ENCODE measurements around the gene SPTLC3.
"Not testable (repeated sequence)": the region's sequence is repeated elsewhere in the genome, so short reads cannot be mapped to it uniquely, and the experiment has no call there.

The SPTLC3 gene

GRCh38 chr20:12977328-12978125 lies 31.2 kb upstream of the SPTLC3 start:
- H3K4me1 Mint-ChIP-seq (ENCODE audit: low read depth) = no peaks in the 10 kb centered on the region
- H3K4me3 Mint-ChIP-seq = no peak overlapping the region
- no peaks in the 10 kb centered on the region for H3K36me3 Mint-ChIP-seq (ENCODE audit: low read depth)
- no peaks in the 10 kb centered on the region for H3K9me3 Mint-ChIP-seq
- peaks cover 4% of the 10 kb centered on the region for H3K27me3 Mint-ChIP-seq (ENCODE audit: low read depth)
- no peak overlapping the region for H3K27ac Mint-ChIP-seq

- H3K27ac Mint-ChIP-seq = no peak overlapping the region
- peaks cover 4% of the 10 kb centered on the region for H3K27me3 Mint-ChIP-seq (ENCODE audit: low read depth)
- H3K9me3 Mint-ChIP-seq = no peaks in the 10 kb centered on the region
- no peaks in the 10 kb centered on the region for H3K36me3 Mint-ChIP-seq (ENCODE audit: low read depth)
- no peaks in the 10 kb centered on the region for H3K4me1 Mint-ChIP-seq (ENCODE audit: low read depth)
- H3K4me3 Mint-ChIP-seq = no peak overlapping the region
Measured at GRCh38 chr20:12978126-12978394, 30.7 kb upstream of the SPTLC3 start.

- H3K27ac Mint-ChIP-seq = no peak overlapping the region
- H3K4me3 Mint-ChIP-seq = no peak overlapping the region
- no peaks in the 10 kb centered on the region for H3K36me3 Mint-ChIP-seq (ENCODE audit: low read depth)
- H3K27me3 Mint-ChIP-seq (ENCODE audit: low read depth) = no peaks in the 10 kb centered on the region
- H3K9me3 Mint-ChIP-seq = no peaks in the 10 kb centered on the region
- no peaks in the 10 kb centered on the region for H3K4me1 Mint-ChIP-seq (ENCODE audit: low read depth)
Measured at GRCh38 chr20:12978613-12979495, 29.9 kb upstream of the SPTLC3 start.

GRCh38 chr20:12979713-12980112 lies 29.1 kb upstream of the SPTLC3 start:
- not testable (repeated sequence) for H3K9me3 Mint-ChIP-seq; H3K27me3 Mint-ChIP-seq (ENCODE audit: low read depth); H3K36me3 Mint-ChIP-seq (ENCODE audit: low read depth); H3K4me1 Mint-ChIP-seq (ENCODE audit: low read depth); H3K4me3 Mint-ChIP-seq; H3K27ac Mint-ChIP-seq

GRCh38 chr20:12982098-12982497 lies 26.7 kb upstream of the SPTLC3 start:
- no peak overlapping the region for H3K4me3 Mint-ChIP-seq
- no peaks in the 10 kb centered on the region for H3K4me1 Mint-ChIP-seq (ENCODE audit: low read depth)
- H3K36me3 Mint-ChIP-seq (ENCODE audit: low read depth) = no peaks in the 10 kb centered on the region
- H3K27me3 Mint-ChIP-seq (ENCODE audit: low read depth) = no peaks in the 10 kb centered on the region
- H3K27ac Mint-ChIP-seq = no peak overlapping the region
- no peaks in the 10 kb centered on the region for H3K9me3 Mint-ChIP-seq

GRCh38 chr20:12984069-12984765 lies 24.6 kb upstream of the SPTLC3 start:
- Mint-ChIP-seq H3K27ac (no peak overlapping the region), H3K9me3 (no peaks in the 10 kb centered on the region), H3K4me3 (no peak overlapping the region), H3K4me1 (ENCODE audit: low read depth) (no peaks in the 10 kb centered on the region), H3K36me3 (ENCODE audit: low read depth) (no peaks in the 10 kb centered on the region), H3K27me3 (ENCODE audit: low read depth) (no peaks in the 10 kb centered on the region)

- no peaks in the 10 kb centered on the region for H3K9me3 Mint-ChIP-seq
- no peak overlapping the region for H3K4me3 Mint-ChIP-seq
- no peaks in the 10 kb centered on the region for H3K36me3 Mint-ChIP-seq (ENCODE audit: low read depth)
- no peaks in the 10 kb centered on the region for H3K27me3 Mint-ChIP-seq (ENCODE audit: low read depth)
- no peak overlapping the region for H3K27ac Mint-ChIP-seq
- no peaks in the 10 kb centered on the region for H3K4me1 Mint-ChIP-seq (ENCODE audit: low read depth)
Measured at GRCh38 chr20:12984863-12985262, 23.9 kb upstream of the SPTLC3 start.

DNA sequence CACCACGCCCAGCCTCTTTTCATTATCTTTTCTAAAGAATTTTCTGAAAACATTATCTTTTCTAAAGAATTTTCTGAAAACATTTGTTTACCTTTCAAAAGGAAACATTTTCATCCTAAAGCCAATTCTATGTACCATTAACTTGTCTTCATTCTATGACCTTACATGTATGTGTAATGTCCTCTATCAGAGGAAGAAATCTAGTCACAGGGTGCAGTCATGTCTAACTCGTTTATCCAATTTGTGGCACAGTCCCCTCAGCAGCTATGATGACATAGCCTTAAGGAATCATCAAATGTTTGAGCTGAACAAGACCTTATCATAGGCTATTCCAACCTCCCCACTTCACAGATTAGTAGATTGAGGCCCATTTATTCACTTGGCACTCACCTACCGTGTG lies 21.5 kb upstream of the SPTLC3 start:
- no peaks in the 10 kb centered on the region for H3K36me3 Mint-ChIP-seq (ENCODE audit: low read depth)
- no peaks in the 10 kb centered on the region for H3K9me3 Mint-ChIP-seq
- peaks cover 2% of the 10 kb centered on the region for H3K27me3 Mint-ChIP-seq (ENCODE audit: low read depth)
- H3K4me1 Mint-ChIP-seq (ENCODE audit: low read depth) = no peaks in the 10 kb centered on the region
- no peak overlapping the region for H3K4me3 Mint-ChIP-seq
- H3K27ac Mint-ChIP-seq = no peak overlapping the region

GRCh38 chr20:12989586-12990115 lies 19.1 kb upstream of the SPTLC3 start:
- Mint-ChIP-seq H3K27me3 (ENCODE audit: low read depth) (peaks cover 4% of the 10 kb centered on the region), H3K4me1 (ENCODE audit: low read depth) (no peaks in the 10 kb centered on the region), H3K9me3 (peaks cover 2% of the 10 kb centered on the region), H3K36me3 (ENCODE audit: low read depth) (no peaks in the 10 kb centered on the region), H3K4me3 (no peak overlapping the region), H3K27ac (no peak overlapping the region)

DNA sequence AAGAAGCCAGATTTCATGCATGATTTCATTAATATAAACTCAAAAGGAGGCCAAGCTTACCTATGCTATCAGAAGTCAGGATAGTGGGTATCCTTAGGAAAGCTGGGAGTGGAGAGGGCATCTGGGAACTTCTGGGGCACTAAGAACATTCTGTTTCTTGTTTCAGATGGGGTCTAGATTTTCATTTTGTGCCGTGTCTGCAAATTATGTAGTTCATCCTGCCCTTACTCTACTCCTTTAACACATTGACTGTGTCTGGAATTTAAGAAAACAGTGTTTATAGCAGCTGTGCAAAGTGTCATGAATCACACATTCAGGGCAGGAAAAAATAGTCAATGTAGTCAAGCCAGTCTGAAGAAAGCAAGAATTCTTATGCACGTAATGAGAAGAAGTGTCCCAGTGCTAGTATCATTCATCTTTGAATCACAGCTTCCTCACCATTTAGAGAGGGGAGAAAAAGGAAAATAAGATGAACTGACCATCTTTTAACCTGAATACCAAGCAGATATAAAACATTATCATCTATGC lies 11.6 kb upstream of the SPTLC3 start:
- no peaks in the 10 kb centered on the region for H3K4me1 Mint-ChIP-seq (ENCODE audit: low read depth)
- peaks cover 5% of the 10 kb centered on the region for H3K27me3 Mint-ChIP-seq (ENCODE audit: low read depth)
- H3K9me3 Mint-ChIP-seq = peaks cover 4% of the 10 kb centered on the region
- H3K27ac Mint-ChIP-seq = no peak overlapping the region
- H3K36me3 Mint-ChIP-seq (ENCODE audit: low read depth) = no peaks in the 10 kb centered on the region
- no peak overlapping the region for H3K4me3 Mint-ChIP-seq

- H3K27ac Mint-ChIP-seq = no peak overlapping the region
- no peaks in the 10 kb centered on the region for H3K36me3 Mint-ChIP-seq (ENCODE audit: low read depth)
- H3K4me1 Mint-ChIP-seq (ENCODE audit: low read depth) = no peaks in the 10 kb centered on the region
- peaks cover 4% of the 10 kb centered on the region for H3K9me3 Mint-ChIP-seq
- peaks cover 3% of the 10 kb centered on the region for H3K27me3 Mint-ChIP-seq (ENCODE audit: low read depth)
- no peak overlapping the region for H3K4me3 Mint-ChIP-seq
Measured at GRCh38 chr20:12998046-12998445, 10.7 kb upstream of the SPTLC3 start.

DNA sequence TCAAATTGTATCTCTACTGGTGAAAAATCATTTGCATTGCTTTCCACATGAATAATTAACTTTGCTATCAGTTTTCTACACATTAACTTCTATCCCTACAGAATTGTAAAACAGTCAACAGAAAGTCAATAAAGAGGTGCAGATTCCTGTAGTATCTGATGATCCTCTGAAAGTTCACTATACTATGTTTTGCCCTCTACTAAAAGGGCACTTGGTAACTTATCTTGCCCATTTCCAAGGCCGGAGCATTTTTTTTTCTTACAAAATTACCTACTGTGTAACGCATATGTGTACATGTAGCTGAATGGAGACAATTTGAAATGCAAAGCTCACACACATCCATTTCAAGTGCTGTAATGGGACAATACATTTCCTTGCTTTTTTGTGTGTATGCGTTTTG lies 9.6 kb upstream of the SPTLC3 start:
- Mint-ChIP-seq H3K9me3 (peaks cover 4% of the 10 kb centered on the region), H3K4me1 (ENCODE audit: low read depth) (no peaks in the 10 kb centered on the region), H3K4me3 (no peak overlapping the region), H3K27ac (no peak overlapping the region), H3K27me3 (ENCODE audit: low read depth) (peaks cover 3% of the 10 kb centered on the region), H3K36me3 (ENCODE audit: low read depth) (no peaks in the 10 kb centered on the region)

- no peaks in the 10 kb centered on the region for H3K4me1 Mint-ChIP-seq (ENCODE audit: low read depth)
- H3K36me3 Mint-ChIP-seq (ENCODE audit: low read depth) = no peaks in the 10 kb centered on the region
- H3K4me3 Mint-ChIP-seq = no peak overlapping the region
- H3K27ac Mint-ChIP-seq = no peak overlapping the region
- H3K9me3 Mint-ChIP-seq = no peaks in the 10 kb centered on the region
- H3K27me3 Mint-ChIP-seq (ENCODE audit: low read depth) = peaks cover 7% of the 10 kb centered on the region
Measured at GRCh38 chr20:13002251-13002650, 6.5 kb upstream of the SPTLC3 start.

- no peak overlapping the region for H3K4me3 Mint-ChIP-seq
- H3K27me3 Mint-ChIP-seq (ENCODE audit: low read depth) = peaks cover 8% of the 10 kb centered on the region
- H3K36me3 Mint-ChIP-seq (ENCODE audit: low read depth) = no peaks in the 10 kb centered on the region
- H3K27ac Mint-ChIP-seq = no peak overlapping the region
- no peaks in the 10 kb centered on the region for H3K9me3 Mint-ChIP-seq
- H3K4me1 Mint-ChIP-seq (ENCODE audit: low read depth) = peaks cover 18% of the 10 kb centered on the region
Measured at GRCh38 chr20:13006825-13007224, 1.9 kb upstream of the SPTLC3 start.

Measured in T-helper 1 cell treated with Interleukin-12 subunit alpha and Interleukin-12 subunit beta and Interleukin-4 antibody, amounts not matched to agents 30 μg/mL and 1 μg/mL, for 36 hours (primary cell).